ENCODE results near the gene APOH.

Gene APOH

GRCh38 chr17:66191593-66192377 lies 37.4 kb downstream of the APOH start, which contains the start of gene CEP112:
Gene CEP112, minus strand, starts transcription at chr17:66192133.
- DNase-seq, result peak; percentile 88

- DNase-seq, result peak; percentile 22
Observed at GRCh38 chr17:66190738-66191592, 38.2 kb downstream of the APOH start.

GRCh38 chr17:66187718-66188117 lies 41.5 kb downstream of the APOH start:
- DNase-seq, result no peak

- no peak for DNase-seq
Observed at GRCh38 chr17:66185862-66186261, 43.4 kb downstream of the APOH start.

GRCh38 chr17:66184392-66184791 lies 44.8 kb downstream of the APOH start:
- DNase-seq, result no peak

GRCh38 chr17:66183529-66183928 lies 45.7 kb downstream of the APOH start:
- no peak for DNase-seq

GRCh38 chr17:66178642-66179041 lies 50.6 kb downstream of the APOH start:
- no peak for DNase-seq

GRCh38 chr17:66177048-66177447 lies 52.2 kb downstream of the APOH start:
- DNase-seq, result peak; percentile 91

- DNase-seq, result no peak
Observed at GRCh38 chr17:66175892-66176291, 53.3 kb downstream of the APOH start.

- DNase-seq, result no peak
Observed at GRCh38 chr17:66172691-66173223, 56.5 kb downstream of the APOH start.

- no peak for DNase-seq
Observed at GRCh38 chr17:66172144-66172543, 57.1 kb downstream of the APOH start.

GRCh38 chr17:66171692-66172091 lies 57.5 kb downstream of the APOH start:
- DNase-seq, result no peak

- no peak for DNase-seq
Observed at GRCh38 chr17:66171172-66171571, 58.0 kb downstream of the APOH start.

GRCh38 chr17:66169839-66170238 lies 59.4 kb downstream of the APOH start:
- no peak for DNase-seq

- DNase-seq, result no peak
Observed at GRCh38 chr17:66167189-66167815, 61.9 kb downstream of the APOH start.

- DNase-seq, result peak; percentile 30
Observed at GRCh38 chr17:66165537-66166123, 63.6 kb downstream of the APOH start.

Measured in NCI-H1092 treated with DMSO at 0.1 percent for 48 hours (cell line).